Activated CD8-positive, alpha-beta memory T cell treated with anti-CD3 and anti-CD28 coated beads for 24 hours (primary cell): ENCODE results near the gene CACNG1.

ENCODE experiments used
- DNase-seq: peaks from one replicate; pipeline ENCODE4 v3.0.0-alpha.2; 2020

The CACNG1 gene, protein sequence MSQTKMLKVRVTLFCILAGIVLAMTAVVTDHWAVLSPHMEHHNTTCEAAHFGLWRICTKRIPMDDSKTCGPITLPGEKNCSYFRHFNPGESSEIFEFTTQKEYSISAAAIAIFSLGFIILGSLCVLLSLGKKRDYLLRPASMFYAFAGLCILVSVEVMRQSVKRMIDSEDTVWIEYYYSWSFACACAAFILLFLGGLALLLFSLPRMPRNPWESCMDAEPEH

DNA sequence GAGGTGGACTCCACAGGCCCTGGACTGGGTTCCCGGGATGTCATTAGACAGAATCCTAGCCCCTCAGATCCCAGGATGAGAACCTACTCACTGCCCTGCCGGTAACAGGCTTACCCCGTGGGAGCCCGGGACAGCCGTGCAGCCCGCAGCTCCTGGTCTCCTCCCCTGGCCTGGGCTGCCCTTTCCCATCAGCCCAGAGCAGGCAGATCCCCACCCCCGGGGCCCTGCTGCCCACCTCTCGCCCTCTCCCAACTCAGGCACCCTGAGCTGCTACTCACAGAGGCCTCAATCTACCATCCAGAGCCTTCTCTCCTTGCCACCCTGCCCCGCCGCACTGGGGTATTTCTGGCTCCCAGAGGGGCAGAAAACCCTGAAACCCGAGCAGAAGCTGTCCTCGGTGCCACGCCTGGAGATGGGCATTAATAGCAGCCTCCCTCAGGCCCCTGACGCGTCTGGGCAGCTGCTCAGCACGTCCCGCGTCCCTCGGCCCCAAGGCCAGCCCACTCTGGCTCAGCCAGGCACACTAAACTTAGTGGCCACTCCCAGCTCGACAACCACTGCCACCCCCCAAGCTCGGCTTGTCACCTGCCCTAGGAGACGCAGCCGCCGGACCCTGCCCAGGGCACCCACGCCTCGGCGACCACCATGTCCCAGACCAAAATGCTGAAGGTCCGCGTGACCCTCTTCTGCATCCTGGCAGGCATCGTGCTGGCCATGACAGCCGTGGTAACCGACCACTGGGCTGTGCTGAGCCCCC, at the start of gene CACNG1:
Gene CACNG1, plus strand, starts transcription at position 539 of the 757 bp plus-strand sequence. Its CDS starts 107 bp downstream, at position 646.
- DNase-seq = no peak

DNA sequence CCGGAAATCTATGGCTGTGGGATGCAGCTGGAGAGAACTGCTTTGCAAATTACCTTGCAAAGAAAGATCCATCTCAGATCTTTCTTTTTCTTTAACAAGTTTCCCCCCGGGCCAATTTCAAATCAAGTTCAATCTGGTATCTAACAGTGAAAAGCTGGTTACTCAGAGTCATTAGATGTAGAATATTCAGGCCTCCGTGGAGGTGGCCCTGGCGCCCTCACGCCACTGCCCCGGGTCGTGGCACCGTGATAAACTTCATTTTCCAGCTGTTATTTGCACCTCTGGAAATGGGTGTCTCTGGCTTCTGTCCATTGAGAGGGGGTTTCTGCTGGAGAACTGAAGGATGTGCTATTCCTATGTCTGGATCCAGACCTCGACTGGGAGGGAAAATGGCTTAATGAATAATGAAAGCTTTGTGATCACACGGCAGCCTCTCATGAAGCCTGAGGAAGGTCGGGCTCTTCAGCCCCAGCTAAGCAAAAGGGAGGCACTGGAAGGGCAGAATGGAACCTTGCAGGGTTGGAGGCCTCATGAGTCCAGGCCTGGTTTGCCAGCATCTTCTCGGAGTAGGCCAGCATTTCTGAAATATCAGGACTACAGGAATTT, 49.3 kb upstream of the CACNG1 start:
- DNase-seq = no peak

DNA sequence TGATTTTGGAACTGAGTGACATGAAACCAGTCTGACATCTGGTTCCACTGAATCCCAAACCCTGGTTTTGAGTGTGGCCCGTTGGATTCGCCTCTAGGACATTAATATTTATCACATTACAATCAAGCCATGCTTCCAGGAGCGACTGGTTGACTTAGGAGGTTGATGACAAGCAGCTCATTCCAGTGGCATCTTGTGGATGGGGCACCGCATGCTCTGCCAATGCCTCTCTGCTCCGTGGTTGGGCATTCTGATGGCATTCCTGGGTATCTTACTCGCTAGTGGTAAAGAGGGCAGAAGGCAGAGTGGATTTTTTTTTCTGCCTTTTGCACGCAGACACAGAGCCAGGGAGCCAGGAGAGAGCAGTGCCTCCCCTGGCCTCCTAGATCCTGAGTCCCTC, 48.4 kb upstream of the CACNG1 start:
- no peak for DNase-seq

DNA sequence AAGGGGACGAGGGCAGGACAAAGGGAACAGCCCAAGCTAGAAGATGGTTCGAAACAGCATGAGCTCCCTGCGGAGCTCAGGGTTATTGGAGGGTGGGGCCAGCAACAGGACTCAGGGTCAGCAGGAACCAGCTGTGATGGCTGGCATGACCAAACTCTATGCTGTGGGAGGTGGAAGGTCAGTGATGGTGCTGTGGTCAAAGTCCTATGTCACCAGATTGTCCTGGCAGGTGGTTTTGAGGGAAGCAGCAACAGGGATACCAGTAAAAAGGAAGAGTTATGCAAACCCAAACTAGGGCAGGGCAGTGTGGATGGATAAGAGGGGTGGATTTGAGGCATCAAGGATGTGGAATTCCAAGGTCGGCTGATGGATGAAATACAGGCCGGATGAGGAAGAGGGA, 47.4 kb upstream of the CACNG1 start:
- no peak for DNase-seq

DNA sequence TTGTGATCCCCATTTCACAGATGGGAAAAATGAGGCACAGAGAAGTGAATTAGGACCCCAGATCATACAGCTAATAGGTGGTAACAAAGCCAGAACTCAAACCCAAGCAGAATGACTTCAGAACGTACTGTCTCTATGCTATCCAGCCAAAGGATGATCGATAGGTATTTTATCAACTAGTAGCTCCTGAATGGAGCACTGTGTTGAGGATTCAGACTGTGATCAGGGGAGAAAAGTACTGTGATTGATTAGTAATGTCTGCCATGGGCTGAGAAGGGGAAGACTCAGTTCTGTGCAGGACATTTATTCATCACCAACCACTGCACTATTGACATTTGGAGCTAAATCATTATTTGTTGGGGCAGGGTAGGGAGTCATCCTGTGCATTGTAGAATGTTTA, 41.1 kb upstream of the CACNG1 start:
- no peak for DNase-seq

DNA sequence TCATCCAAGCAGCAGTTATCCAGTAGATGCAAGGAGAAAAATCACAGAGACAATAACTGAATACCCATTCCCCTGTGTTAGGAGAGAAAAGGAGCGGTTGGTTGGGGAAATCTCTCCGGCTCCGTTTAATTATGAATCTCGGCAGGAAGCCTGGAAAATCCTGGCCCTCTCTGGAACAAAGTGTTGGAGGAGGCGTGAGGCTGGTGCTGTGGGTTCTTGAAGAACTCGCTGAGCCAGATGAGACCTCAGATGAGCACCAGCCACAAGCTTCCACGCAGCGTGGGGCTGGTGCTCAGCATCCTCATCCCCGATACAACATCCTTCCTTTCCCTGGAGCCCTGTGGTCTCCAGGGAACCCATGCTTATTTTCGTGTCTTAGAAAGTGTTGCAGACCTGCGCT, 40.2 kb upstream of the CACNG1 start:
- no peak for DNase-seq

DNA sequence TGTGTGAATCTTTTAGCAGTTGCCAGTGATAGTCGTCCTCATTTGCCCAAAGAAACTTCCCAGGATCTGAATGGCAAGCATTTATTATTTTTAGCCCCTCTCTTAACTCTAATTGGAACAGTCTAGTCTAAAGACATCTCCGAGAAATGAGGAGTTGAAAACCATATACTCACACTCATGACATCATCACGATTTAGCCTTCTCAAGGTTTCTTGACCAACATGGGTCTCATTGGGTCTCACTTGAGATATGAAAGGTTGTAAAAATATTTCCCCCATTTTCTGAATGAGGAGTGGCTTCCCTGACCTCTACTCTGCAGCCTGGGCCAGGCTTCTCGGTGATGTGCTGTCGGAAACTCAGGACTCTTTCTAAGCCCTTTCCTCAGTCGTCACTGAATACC, 37.1 kb upstream of the CACNG1 start:
- DNase-seq = no peak

DNA sequence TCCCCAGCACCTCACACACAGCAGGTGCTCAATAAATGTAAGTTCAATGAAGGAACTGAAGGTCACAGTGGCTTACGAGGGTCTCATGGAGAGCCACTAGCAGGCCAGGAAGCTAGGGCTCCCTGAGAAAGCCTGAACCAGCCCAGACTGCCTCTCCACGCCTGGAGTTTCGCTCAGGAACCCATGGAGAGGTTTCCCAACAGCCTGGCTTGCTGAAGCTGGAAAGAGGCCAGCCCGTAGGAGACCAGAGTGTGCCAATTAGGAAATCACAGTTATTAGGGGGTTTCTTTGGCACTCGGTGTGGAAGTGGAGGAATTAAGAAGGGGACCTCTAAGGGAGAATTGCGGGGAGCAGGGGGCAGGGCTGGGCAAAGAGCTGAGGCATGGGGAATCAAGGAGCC, 36.3 kb upstream of the CACNG1 start:
- no peak for DNase-seq

DNA sequence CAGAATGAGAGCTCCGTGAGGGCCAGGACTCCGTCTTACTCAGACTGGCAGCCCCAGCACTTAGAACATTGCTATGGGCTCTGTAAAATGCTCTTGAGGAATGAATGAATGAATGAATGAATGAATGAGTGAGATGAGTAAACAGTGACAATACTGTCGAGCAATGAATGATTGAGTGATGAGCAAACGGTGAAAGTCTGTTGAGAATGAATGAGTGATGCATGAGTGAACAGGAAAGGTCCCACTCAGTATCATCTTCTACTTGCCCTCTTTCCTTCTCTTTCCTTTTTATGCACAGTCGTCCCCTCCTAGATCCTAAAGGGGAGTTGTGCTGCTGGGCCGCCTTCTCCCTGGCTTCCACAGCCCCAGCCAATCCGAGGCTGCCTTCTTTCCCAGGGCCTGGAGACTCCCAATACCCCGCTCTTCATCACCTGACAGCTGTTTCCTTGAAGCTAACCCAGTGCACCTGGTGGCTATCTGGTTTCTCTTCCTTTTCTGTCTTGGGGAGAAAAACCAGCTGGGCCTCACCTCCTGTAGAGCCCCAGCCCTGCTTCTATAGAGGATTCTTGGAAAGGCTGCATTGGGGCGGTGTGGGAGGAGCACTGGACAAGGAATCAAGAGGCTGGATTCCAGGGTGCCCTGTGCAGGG, 32.7 kb upstream of the CACNG1 start:
- no peak for DNase-seq

DNA sequence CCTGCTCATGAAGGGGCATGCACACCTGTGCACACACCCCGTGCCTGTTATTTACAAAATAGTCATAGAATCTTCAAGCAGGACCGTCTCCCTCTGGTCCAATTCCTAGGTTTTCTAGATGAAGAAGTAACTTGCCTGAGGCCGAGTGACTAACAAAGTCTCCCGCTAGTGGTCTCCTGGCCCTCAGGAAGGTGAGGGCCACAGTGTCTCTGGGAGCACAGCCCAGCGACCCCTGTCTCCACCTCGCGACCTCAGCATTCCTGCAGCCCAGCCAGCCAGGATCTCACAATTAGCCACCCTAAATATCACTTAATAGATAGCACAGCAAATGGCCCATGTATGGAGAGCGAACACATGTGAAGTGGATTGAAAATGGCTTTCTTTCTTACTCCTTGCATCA, 30.5 kb upstream of the CACNG1 start:
- no peak for DNase-seq

DNA sequence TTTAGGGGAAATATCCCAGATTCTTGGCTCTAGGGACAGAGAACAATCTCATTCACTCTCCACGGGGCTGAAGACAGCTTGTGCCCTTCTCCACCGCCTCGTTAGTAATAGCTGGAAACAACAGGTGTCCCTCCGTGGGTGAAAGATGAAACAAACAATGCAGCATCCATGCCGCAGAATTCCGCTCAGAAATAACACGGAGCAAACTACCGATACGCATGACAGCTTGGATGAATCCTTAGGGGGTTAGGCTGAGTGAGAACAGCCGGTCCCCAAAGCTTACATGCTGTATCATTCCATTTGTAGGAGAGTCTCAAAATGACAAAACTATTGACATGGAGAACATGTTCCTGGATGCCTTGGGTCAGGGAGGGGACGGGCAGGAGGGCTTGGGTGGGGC, 29.4 kb upstream of the CACNG1 start:
- no peak for DNase-seq

DNA sequence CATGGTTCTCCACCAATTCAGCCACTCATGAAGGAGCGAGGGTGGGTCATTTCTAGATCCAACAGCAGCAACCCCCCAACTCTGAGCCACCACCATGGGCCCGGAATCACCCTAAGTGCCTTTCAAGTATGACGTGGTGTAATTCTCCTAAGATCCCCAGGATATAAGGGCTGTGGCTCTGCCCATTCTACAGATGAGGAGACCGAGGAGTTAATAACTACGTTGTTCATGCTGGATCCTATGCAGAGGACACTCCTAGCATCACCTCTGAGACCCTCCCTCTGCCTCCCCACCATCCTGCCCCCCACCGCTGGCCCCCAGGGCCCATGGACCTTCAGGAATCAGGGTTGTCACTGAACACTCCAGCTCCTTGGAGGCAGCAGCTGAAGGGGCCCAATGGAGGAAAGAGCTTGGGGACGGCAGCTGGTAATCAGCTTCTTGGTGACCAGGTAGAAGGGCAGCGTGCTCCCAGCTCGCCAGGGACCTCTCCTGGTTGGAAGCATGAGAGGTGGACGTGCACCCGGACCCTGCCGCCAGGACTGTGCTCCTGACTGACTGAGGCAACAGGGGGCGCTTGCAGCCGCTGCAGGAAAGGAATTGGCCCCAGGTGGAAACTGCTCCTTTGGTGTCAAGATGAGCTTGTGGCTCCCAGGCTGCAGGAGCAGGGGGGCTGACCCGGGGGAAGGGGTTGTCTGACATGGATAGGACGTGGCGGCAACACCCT, 28.2 kb upstream of the CACNG1 start:
- no peak for DNase-seq

DNA sequence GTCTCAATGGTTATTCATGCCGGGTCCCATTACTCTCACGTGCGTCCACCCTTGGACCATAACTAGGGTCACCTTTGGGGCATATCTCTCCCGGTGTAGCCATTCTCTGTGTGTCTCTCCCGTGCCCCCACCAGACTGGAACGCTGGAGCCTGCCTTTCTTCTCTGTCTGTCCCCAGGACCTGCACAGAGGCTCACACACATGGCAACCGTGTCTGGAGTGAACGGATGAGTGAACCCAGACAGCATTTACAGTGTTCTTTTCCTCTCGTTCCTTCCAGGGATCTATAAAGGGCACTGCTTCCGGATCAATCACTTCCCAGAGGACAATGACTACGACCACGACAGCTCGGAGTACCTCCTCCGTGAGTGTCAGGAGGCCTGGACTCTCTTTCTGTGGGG, 26.4 kb upstream of the CACNG1 start:
- no peak for DNase-seq

DNA sequence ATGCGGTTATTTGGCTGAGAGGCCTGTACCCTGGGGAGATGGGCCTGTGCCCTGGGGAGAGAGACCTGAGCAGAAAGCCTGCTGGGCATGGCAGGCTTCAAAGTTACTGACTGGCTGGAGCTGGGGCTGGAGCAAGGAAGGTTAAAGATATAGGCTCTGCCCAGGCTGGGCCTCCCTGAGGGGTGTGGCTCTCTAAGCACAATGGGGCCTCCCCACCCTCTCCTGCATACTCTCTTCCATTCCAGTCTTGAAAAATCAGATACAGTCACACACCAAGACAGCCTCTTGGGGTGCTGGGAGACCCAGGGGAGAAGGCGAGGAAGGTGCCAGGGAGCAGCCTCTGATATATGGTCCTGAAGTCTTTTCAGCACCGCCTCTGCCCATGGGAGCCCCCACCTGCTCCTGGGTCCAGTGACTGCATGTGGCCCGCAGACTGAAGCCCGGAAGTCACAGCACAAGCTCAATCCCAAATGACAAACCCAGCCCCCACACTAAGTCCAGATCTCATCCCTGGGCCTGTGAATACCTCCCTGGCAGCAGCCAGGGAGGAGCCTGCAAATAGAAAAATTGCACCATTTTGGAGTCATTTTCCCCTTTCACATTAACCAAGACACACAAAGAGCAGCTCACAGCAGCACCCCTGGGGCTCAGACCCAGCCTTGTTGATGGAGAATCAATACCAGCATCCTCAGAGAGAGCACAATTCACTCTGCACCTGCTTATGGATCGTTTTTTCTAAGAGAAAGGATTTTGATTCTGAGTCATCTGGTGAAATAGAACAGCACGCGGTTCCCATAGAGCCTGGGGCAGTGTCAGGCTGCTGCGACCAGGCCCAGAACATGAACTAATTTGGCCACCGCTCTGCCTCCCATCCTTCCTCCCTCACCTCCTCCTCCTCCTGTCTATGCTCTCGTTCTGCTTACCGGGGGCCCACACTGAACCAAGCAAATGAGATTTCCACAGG, 25.6 kb upstream of the CACNG1 start:
- no peak for DNase-seq

DNA sequence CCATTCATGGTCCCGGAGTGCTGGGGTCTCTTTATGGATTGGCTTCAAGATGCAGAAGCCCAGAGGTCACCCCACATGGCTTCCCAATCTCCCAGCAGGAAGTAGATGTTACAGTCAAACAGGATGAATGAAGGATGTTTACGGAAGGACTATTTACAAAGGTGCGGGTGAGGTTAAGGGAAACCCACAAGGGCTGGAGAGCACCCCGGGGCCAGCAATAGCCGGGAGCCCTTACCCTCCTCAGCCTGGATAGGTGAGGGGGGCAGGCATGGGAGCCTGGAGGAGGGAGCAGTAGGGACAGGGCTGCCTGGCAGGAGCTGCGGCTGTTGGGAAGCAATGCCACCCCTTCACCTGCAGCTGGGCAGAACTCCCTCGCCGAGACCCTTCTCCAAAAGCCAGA, 24.5 kb upstream of the CACNG1 start:
- no peak for DNase-seq

DNA sequence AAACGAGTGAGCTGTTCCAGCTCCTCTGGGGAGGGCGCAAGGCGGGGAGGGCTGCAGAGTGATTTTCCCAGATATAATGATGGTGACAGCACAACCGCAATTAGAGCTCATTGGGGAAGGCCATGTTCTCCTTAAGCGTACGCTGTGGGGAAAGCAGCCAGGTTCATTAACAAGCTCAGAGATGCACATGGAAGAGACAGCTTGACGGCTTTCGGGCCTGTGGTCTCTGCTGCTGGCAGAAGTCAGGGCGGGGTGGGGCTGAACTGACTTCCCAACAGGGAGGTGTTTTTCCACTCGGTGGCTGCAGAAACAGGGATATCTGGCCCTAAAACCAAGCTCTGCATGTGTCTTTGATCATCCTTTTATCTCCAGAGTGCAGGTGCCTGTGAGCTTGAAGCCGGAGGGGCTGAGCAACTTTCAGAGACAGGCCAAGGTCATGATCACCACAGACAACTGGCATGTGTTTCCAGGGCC, 24.0 kb upstream of the CACNG1 start:
- no peak for DNase-seq

DNA sequence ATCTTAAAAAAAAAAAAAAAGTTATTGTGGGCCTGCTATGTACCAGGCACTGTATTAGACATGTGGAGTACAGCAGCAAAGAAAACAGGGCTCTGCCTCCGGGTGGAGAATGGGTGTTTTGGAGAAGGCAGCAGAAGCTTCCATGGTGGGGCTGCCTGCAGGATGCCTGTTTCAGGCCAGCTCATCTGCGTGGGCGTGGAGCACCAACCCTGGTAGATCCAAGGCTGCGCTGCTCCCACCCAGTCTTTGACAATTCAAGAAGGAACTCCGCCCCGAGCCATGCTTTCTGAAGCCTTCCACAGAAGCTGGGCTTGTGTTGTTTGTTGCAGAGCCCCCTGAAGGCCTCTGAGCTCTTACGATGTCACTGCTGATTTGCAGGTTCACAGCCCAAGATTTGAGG, 23.2 kb upstream of the CACNG1 start:
- no peak for DNase-seq

DNA sequence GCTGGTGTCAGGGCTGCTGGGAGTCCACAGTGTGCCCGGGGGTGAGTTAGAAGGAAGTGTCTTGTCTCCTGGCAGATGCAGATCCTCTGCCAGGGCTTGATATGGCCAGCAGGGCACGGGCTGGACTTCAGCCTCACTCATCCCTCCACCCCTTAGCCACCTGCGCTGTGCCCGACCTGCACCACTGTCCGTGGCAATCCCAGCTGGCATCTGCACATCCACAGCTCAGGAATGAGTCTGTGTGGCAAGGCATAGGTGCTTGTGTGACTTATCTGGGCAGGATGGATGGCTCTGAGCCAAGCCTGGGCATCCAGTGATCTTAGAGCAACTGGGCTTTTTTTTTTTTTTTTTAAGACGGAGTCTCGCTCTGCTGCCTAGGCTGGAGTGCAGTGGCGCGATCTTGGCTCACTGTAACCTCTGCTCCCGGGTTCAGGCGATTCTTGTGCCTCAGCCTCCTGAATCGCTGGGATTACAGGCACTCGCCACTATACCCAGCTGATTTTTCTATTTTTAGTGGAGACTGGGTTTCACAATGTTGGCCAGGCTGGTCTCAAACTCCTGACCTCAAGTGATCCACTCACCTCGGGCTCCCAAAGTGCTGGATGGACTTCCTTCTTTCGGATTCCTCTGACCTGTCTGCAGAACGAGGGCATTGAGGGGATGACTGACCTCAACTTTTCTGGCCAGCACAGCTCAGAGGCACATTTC, 22.5 kb upstream of the CACNG1 start:
- DNase-seq = no peak

DNA sequence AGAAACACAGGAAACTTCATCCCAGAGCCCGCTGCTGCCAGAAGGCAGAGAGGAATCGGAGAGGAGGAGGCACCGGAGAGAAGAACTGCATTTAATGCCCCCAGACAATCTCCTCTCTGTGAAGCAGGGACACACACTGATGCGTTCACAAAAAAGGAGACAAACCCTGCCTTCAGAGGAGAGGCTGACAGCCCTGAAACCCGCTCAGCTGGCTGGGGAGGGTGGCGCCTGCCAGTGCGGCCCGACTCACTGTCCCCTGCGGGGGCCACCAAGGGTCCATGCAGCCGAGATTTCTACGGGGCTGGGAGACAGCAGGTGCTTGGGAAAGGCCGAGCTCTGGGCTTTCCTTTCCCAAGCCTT, 21.9 kb upstream of the CACNG1 start:
- no peak for DNase-seq

DNA sequence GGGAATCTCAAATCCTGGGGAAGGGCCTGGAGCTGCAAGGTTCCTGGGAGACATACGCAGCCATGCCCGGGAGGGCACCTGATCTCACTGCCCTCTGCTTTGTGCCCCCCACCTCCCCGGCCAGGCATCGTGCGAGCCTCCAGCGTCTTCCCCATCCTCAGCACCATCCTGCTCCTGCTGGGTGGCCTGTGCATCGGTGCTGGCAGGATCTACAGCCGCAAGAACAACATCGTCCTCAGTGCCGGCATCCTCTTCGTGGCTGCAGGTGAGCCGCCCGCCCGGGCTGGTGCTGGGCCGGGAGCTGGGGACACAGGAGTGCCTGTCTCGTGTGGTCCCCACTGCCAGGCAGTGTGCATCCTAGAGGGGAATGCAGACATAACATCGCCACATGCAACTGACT, 19.6 kb upstream of the CACNG1 start:
- DNase-seq = no peak

DNA sequence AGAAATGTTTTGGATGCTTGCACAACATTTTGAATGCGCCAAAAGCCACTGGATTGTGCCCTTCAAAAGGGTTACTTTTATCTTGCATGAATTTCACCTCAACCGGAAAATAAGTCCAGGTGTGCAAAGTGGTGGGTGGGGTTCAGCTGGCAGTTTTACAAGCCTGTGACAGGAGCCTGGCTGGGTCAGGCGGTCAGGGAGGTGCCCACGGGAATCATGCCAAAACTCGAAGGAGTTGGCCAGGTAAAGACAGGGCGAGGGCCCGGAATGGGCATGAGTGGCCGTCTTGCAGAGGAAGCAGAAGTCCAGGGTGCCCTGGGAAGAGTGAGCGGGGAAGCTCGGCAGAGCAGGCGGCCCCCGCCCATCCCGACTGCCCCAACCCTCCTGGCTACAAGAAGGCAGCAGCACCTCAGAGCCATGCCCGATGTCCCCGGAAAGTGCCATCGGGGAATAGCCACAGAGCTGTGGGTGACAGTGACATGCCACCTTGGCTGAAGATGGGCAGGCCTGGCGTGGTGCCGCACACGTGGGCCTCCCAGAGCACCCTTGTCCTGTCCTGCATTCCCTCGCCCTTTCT, 19.1 kb upstream of the CACNG1 start:
- no peak for DNase-seq
